Activated CD8-positive, alpha-beta memory T cell treated with anti-CD3 and anti-CD28 coated beads for 1 hour (primary cell): Measurements from ENCODE around the gene CCDC88B.

Source experiments
- DNase-seq, 2 donors: peaks; one replicate each; pipeline ENCODE4 v3.0.0-alpha.2; 2020; ENCODE audit warnings: low read depth in 1 of 2; ENCODE audit errors: extremely low read depth in 1 of 2

Gene CCDC88B

GRCh38 chr11:64341851-64342791 is 2.1 kb downstream of the CCDC88B start:
- peak; percentile 61 to 75 for DNase-seq

GRCh38 chr11:64342869-64343745 is 3.1 kb downstream of the CCDC88B start:
- DNase-seq = no peak

- DNase-seq = no peak
Measured at GRCh38 chr11:64343767-64344559, 4.0 kb downstream of the CCDC88B start.

- no peak for DNase-seq
Measured at GRCh38 chr11:64344787-64345186, 4.8 kb downstream of the CCDC88B start.

- no peak for DNase-seq
Measured at GRCh38 chr11:64347193-64347867, 7.3 kb downstream of the CCDC88B start.

- no peak for DNase-seq
Measured at GRCh38 chr11:64348383-64349024, 8.5 kb downstream of the CCDC88B start.

- no peak for DNase-seq
Measured at GRCh38 chr11:64349025-64349387, 9.0 kb downstream of the CCDC88B start.

GRCh38 chr11:64349404-64349803 is 9.4 kb downstream of the CCDC88B start:
- no peak for DNase-seq

GRCh38 chr11:64351136-64351631 is 11.2 kb downstream of the CCDC88B start:
- DNase-seq = no peak

- no peak for DNase-seq
Measured at GRCh38 chr11:64352099-64352994, 12.3 kb downstream of the CCDC88B start.

GRCh38 chr11:64352995-64353714 is 13.2 kb downstream of the CCDC88B start:
- no peak for DNase-seq

GRCh38 chr11:64353715-64354506 is 13.9 kb downstream of the CCDC88B start:
- no peak for DNase-seq

GRCh38 chr11:64355078-64355940 is 15.3 kb downstream of the CCDC88B start:
- DNase-seq = no peak

- DNase-seq = no peak
Measured at GRCh38 chr11:64356498-64357411, 16.8 kb downstream of the CCDC88B start.

- no peak for DNase-seq
Measured at GRCh38 chr11:64357446-64357845, 17.4 kb downstream of the CCDC88B start.
